CD4-positive, alpha-beta T cell (primary cell): Measurements from ENCODE around the gene PACRGL. TPM values are rescaled to one million over a fixed set of nuclear protein-coding genes. Genes with fewer than 3 reads are reported as not detected.

ENCODE experiments used
- ATAC-seq: fragments of 200-7000 bp; cut with Tn5 transposase; one replicate; pipeline ENCODE4 v1.10.0; 2022; ENCODE audit warnings: mild to moderate bottlenecking; ENCODE audit not compliant: poor library complexity
- CTCF ChIA-PET: fragments of 350-600 bp; sonication (Branson Sonifier 250); formaldehyde crosslinking; loops from one replicate; lab custom pipeline; 2021; ENCODE audit warnings: antibody characterized with exemption, inconsistent platforms; lab: Charles Lee
- POLR2A ChIA-PET: fragments of 350-600 bp; sonication (Branson Sonifier 250); formaldehyde crosslinking; loops from one replicate; lab custom pipeline; 2021; ENCODE audit warnings: antibody characterized with exemption, inconsistent platforms; lab: Charles Lee
- DNase-seq, 14 experiments: peaks; one replicate each; pipeline ENCODE4 v3.0.0-alpha.2; 2013 to 2020; ENCODE audit warnings: mixed read lengths in 2 of 14
- H3K27ac ChIP-seq, 2 donors: one replicate each; pipeline versions ENCODE4 v1.5.1 to v1.7.0; 2013; ENCODE audit warnings: low read length in 2 of 2, low read depth in 1 of 2, mild to moderate bottlenecking in 1 of 2
- H3K27me3 ChIP-seq, 2 experiments: 1 replicate in 1 of 2; 2 replicates in 1 of 2; pipeline versions ENCODE4 v1.6.1 to v1.7.0; 2013; ENCODE audit warnings: low read length in 2 of 2, control low read depth in 1 of 2, mild to moderate bottlenecking in 1 of 2, moderate library complexity in 1 of 2; ENCODE audit not compliant: insufficient read depth in 2 of 2, control insufficient read depth in 1 of 2
- H3K36me3 ChIP-seq: one replicate; pipeline ENCODE4 v1.6.1; 2013; ENCODE audit warnings: low read length, control low read depth; ENCODE audit not compliant: insufficient read depth
- H3K4me1 ChIP-seq: one replicate; pipeline ENCODE4 v1.6.1; 2013; ENCODE audit warnings: low read length, control low read depth; ENCODE audit not compliant: insufficient read depth
- H3K4me3 ChIP-seq: one replicate; pipeline ENCODE4 v1.5.1; 2013; ENCODE audit warnings: mild to moderate bottlenecking, low read length, moderate library complexity
- H3K9me3 ChIP-seq, 2 experiments: 1 replicate in 1 of 2; 2 replicates in 1 of 2; pipeline versions ENCODE4 v1.6.1 to v1.7.0; 2013; ENCODE audit warnings: low read length in 2 of 2, mild to moderate bottlenecking in 2 of 2, control low read depth in 1 of 2, moderate library complexity in 1 of 2; ENCODE audit not compliant: control insufficient read depth in 1 of 2, insufficient read depth in 1 of 2
- H3K27ac Mint-ChIP-seq: one replicate; pipeline ENCODE4 v1.8.0; 2020; ENCODE audit warnings: mixed read lengths
- H3K27me3 Mint-ChIP-seq: one replicate; pipeline ENCODE4 v1.8.0; 2021; ENCODE audit warnings: mixed read lengths
- H3K36me3 Mint-ChIP-seq: one replicate; pipeline ENCODE4 v1.8.0; 2021; ENCODE audit warnings: low read depth, mixed read lengths
- H3K4me1 Mint-ChIP-seq: one replicate; pipeline ENCODE4 v1.8.0; 2021; ENCODE audit warnings: low read depth, mixed read lengths
- H3K4me3 Mint-ChIP-seq: one replicate; pipeline ENCODE4 v1.8.0; 2020; ENCODE audit warnings: mild to moderate bottlenecking, mixed read lengths
- H3K9me3 Mint-ChIP-seq: one replicate; pipeline ENCODE4 v1.8.0; 2020; ENCODE audit warnings: mixed read lengths
- intact Hi-C, 2 experiments: fragments of 100-400 bp; cut with DNase I in 1 of 2; cut with micrococcal nuclease in 1 of 2; formaldehyde crosslinking; loops; one replicate each; pipeline versions ENCODE4 v1.15.1 to v1.9.0; 2023 to 2025; cut with DNase I, micrococcal nuclease
- total RNA-seq, 174 experiments: library from RNA in 2 of 174; stranded (reverse) in 2 of 174; gene quantifications; one replicate each; pipeline ENCODE4 v1.2.3 and lab custom pipeline; 2021 to 2026
- TF ChIP-seq, protein P1 (sequence below): fragments of 200-600 bp; IDR thresholded peaks from one replicate; pipeline ENCODE4 v1.8.0; 2022; ENCODE audit warnings: antibody characterized with exemption, mild to moderate bottlenecking

The PACRGL gene
- total RNA-seq, 2 experiments from 2014 or later: 7.2 to 10.4 TPM

DNA sequence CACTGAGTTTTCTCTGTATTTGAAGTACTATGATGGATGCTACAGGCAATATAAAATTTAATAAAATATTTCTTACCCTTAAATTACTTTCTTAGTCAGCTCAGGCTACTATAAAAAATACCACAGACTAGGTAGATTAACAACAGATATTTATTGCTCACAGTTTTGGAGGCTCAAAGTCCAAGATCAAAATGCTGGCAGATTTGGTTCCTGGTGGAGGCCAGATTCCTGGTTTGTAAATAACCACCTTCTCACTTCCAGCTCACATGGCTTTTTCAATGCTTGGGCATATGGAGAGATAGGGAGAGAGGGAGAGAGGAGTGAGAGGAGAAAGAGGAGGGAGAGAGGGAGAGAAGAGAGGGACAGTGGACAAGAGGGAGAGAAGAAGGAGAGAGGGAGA lies 24.5 kb upstream of the PACRGL start:
- Histone ChIP-seq H3K4me1 (no peaks in the 10 kb centered on the region), H3K4me3 (no peak overlapping the region), H3K36me3 (no peaks in the 10 kb centered on the region), H3K27me3 (peaks cover 0 to 7% of the 10 kb centered on the region in 2 experiments), H3K27ac (no peak overlapping the region), H3K9me3 (no peaks in the 10 kb centered on the region)
- DNase-seq: no peak
- intact Hi-C loops: no loop called here
- ATAC-seq: no peak
- TF ChIP-seq, protein P1, sequence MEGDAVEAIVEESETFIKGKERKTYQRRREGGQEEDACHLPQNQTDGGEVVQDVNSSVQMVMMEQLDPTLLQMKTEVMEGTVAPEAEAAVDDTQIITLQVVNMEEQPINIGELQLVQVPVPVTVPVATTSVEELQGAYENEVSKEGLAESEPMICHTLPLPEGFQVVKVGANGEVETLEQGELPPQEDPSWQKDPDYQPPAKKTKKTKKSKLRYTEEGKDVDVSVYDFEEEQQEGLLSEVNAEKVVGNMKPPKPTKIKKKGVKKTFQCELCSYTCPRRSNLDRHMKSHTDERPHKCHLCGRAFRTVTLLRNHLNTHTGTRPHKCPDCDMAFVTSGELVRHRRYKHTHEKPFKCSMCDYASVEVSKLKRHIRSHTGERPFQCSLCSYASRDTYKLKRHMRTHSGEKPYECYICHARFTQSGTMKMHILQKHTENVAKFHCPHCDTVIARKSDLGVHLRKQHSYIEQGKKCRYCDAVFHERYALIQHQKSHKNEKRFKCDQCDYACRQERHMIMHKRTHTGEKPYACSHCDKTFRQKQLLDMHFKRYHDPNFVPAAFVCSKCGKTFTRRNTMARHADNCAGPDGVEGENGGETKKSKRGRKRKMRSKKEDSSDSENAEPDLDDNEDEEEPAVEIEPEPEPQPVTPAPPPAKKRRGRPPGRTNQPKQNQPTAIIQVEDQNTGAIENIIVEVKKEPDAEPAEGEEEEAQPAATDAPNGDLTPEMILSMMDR: no peak
- peaks cover 51% of the 10 kb centered on the region for H3K27me3 Mint-ChIP-seq
- H3K4me3 Mint-ChIP-seq: no peak overlapping the region
- ChIA-PET CTCF (no interaction called here), POLR2A (no interaction called here)
- H3K27ac Mint-ChIP-seq: no peak overlapping the region
- no peaks in the 10 kb centered on the region for H3K36me3 Mint-ChIP-seq
- H3K9me3 Mint-ChIP-seq: no peaks in the 10 kb centered on the region
- no peaks in the 10 kb centered on the region for H3K4me1 Mint-ChIP-seq

DNA sequence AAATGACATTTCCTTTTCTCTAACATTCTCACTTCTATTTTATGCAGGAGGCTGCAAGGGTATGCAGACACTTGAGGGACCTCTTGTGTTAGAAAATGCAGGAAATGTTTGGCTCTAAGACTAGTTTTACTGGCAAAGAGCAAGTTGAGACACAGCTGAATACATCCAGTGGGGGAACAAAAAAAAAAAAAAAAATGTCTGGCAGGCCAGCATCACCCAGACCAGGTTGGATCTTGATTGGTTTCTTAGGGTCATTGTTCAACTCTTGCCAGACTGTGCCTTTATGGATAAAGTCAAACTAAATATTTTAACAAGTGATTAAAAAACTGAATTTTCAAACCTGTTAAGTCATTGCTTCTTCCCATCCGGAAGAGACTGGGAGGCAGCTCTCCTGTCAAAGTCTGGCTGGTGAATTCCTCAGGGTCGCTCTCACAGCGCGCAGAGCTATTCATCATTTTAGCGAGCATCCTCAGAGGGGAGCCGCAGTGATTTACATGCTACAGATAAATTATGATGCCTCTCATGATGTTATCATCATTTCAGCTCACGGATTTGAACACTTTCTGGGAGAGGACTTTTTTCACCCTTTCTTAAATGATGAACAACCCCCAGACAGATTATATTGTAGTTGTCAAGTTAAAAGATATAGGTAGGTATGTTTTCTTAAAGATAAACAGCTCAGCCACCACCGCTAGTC lies 23.6 kb upstream of the PACRGL start:
- POLR2A ChIA-PET: interaction anchor here (0.6 kb wide), 1 partner anchor 75 kb away, joined by 3 read pairs; no protein-coding TSS in a partner anchor
- Histone ChIP-seq H3K27ac (no peak overlapping the region), H3K27me3 (peaks cover 0 to 7% of the 10 kb centered on the region in 2 experiments), H3K4me1 (no peaks in the 10 kb centered on the region), H3K4me3 (no peak overlapping the region), H3K36me3 (no peaks in the 10 kb centered on the region), H3K9me3 (no peaks in the 10 kb centered on the region)
- no peaks in the 10 kb centered on the region for H3K36me3 Mint-ChIP-seq
- DNase-seq (no peak), ATAC-seq (no peak)
- no peak overlapping the region for H3K27ac Mint-ChIP-seq
- H3K27me3 Mint-ChIP-seq: peaks cover 54% of the 10 kb centered on the region
- CTCF ChIA-PET: no interaction called here
- TF ChIP-seq, protein P1: no peak
- H3K4me3 Mint-ChIP-seq: no peak overlapping the region
- intact Hi-C loops: no loop called here
- no peaks in the 10 kb centered on the region for H3K4me1 Mint-ChIP-seq
- no peaks in the 10 kb centered on the region for H3K9me3 Mint-ChIP-seq

DNA sequence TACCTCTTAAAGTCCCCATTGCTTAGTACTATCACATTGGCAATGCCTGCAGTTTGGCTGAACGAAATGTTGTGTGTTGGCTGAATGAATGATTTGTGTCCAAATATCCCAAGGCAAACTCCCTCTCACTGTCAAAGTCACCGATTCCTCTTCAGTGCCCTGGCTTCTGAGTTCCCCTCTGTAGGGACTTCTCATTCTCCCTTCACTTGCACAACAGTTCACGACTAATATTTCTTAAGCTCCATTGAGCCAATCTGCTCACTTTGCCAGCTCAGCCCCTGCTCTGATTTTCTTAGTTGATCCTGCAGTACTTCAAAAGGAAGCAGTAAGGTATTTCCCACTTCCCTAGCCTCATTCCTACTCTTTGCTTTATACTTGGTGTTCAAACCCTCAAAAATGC lies 21.9 kb upstream of the PACRGL start:
- CTCF ChIA-PET: no interaction called here
- H3K27ac ChIP-seq: no peak overlapping the region
- Mint-ChIP-seq H3K27me3 (peaks cover 41% of the 10 kb centered on the region), H3K4me3 (no peak overlapping the region), H3K27ac (no peak overlapping the region), H3K36me3 (no peaks in the 10 kb centered on the region), H3K9me3 (no peaks in the 10 kb centered on the region), H3K4me1 (no peaks in the 10 kb centered on the region)
- no peaks in the 10 kb centered on the region for H3K9me3 ChIP-seq
- TF ChIP-seq, protein P1: no peak
- ATAC-seq (no peak), DNase-seq (no peak)
- intact Hi-C loops: no loop called here
- H3K27me3 ChIP-seq: peaks cover 0 to 7% of the 10 kb centered on the region in 2 experiments
- H3K4me3 ChIP-seq: no peak overlapping the region
- POLR2A ChIA-PET: no interaction called here
- no peaks in the 10 kb centered on the region for H3K36me3 ChIP-seq
- no peaks in the 10 kb centered on the region for H3K4me1 ChIP-seq
